Stimulated activated CD8-positive, alpha-beta memory T cell treated with anti-CD3 and anti-CD28 coated beads, Interleukin-7, amount 100 ng/mL, for 48 hours (primary cell): ENCODE data around the gene TBC1D20.
A peak's percentile ranks its signal among the peaks of the same experiment; 100 is the strongest.

Experiments
- DNase-seq, 2 donors: peaks; one replicate each; pipeline ENCODE4 v3.0.0-alpha.2; 2020; ENCODE audit warnings: low read depth in 1 of 2; ENCODE audit errors: extremely low read depth in 1 of 2

The TBC1D20 gene

GRCh38 chr20:440148-440547 is 22.2 kb downstream of the TBC1D20 start:
- DNase-seq, result no peak

GRCh38 chr20:438571-439469 is 23.5 kb downstream of the TBC1D20 start:
- DNase-seq, result peak in 1 of 2 donors; percentile 49

GRCh38 chr20:437787-438486 is 24.4 kb downstream of the TBC1D20 start:
- no peak for DNase-seq

GRCh38 chr20:436476-436875 is 25.9 kb downstream of the TBC1D20 start:
- no peak for DNase-seq

GRCh38 chr20:435558-435957 is 26.8 kb downstream of the TBC1D20 start:
- no peak for DNase-seq

GRCh38 chr20:434661-435419 is 27.5 kb downstream of the TBC1D20 start:
- DNase-seq, result no peak

- DNase-seq, result no peak
Measured at GRCh38 chr20:434221-434620, 28.1 kb downstream of the TBC1D20 start.

GRCh38 chr20:433300-433975 is 28.9 kb downstream of the TBC1D20 start:
- DNase-seq, result peak; percentile 65 to 76

- DNase-seq, result no peak
Measured at GRCh38 chr20:432677-433299, 29.5 kb downstream of the TBC1D20 start.

GRCh38 chr20:432208-432607 is 30.1 kb downstream of the TBC1D20 start:
- DNase-seq, result no peak

GRCh38 chr20:431012-431904 is 31.1 kb downstream of the TBC1D20 start:
- DNase-seq, result no peak

GRCh38 chr20:430091-430999 is 32.0 kb downstream of the TBC1D20 start:
- DNase-seq, result no peak

GRCh38 chr20:428658-429200 is 33.6 kb downstream of the TBC1D20 start:
- no peak for DNase-seq

- no peak for DNase-seq
Measured at GRCh38 chr20:427849-428657, 34.3 kb downstream of the TBC1D20 start.

GRCh38 chr20:427401-427800 is 34.9 kb downstream of the TBC1D20 start:
- DNase-seq, result no peak

- no peak for DNase-seq
Measured at GRCh38 chr20:426566-426965, 35.8 kb downstream of the TBC1D20 start.

- DNase-seq, result no peak
Measured at GRCh38 chr20:421685-422250, 40.6 kb downstream of the TBC1D20 start.
